ENCODE measurements around the gene ATG10.

- TF ChIP-seq, protein P1, sequence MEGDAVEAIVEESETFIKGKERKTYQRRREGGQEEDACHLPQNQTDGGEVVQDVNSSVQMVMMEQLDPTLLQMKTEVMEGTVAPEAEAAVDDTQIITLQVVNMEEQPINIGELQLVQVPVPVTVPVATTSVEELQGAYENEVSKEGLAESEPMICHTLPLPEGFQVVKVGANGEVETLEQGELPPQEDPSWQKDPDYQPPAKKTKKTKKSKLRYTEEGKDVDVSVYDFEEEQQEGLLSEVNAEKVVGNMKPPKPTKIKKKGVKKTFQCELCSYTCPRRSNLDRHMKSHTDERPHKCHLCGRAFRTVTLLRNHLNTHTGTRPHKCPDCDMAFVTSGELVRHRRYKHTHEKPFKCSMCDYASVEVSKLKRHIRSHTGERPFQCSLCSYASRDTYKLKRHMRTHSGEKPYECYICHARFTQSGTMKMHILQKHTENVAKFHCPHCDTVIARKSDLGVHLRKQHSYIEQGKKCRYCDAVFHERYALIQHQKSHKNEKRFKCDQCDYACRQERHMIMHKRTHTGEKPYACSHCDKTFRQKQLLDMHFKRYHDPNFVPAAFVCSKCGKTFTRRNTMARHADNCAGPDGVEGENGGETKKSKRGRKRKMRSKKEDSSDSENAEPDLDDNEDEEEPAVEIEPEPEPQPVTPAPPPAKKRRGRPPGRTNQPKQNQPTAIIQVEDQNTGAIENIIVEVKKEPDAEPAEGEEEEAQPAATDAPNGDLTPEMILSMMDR (conservative IDR thresholded peaks at IDR 0.05 in 1 of 2, IDR thresholded peaks at IDR 0.05 in 1 of 2; ENCODE audit: extremely low read depth in 1 of 2, insufficient read depth in 1 of 2, low read depth in 1 of 2, low read length in 2 of 2) = no peak
- TF ChIP-seq EZH2 (IDR thresholded peaks at IDR 0.05; ENCODE audit: borderline replicate concordance, low read length) = no peak
Measured at GRCh38 chr5:82158755-82159413, 187.1 kb downstream of the ATG10 start.
